Choroid plexus epithelial cell (primary cell): Measurements from ENCODE around the gene EEFSEC.

Experiments used
- DNase-seq: peaks from one replicate; pipeline ENCODE4 v3.0.0-alpha.2; 2010; ENCODE audit warnings: low read depth
- H3K4me3 ChIP-seq: 2 replicates; pipeline ENCODE4 v1.5.1; 2011; ENCODE audit warnings: low read depth, mild to moderate bottlenecking, control low read depth, low read length, moderate library complexity
- CTCF ChIP-seq: conservative IDR thresholded peaks from 2 replicates; pipeline ENCODE4 v1.5.1; 2011; ENCODE audit warnings: low read depth, mild to moderate bottlenecking, control low read depth, inconsistent platforms, low read length, moderate library complexity

The EEFSEC gene

GRCh38 chr3:128319107-128319506 lies 165.8 kb downstream of the EEFSEC start:
- no peak for TF ChIP-seq CTCF
- no peak for DNase-seq
- H3K4me3 ChIP-seq: no peak overlapping the region

GRCh38 chr3:128319741-128320141 lies 166.5 kb downstream of the EEFSEC start:
- no peak for TF ChIP-seq CTCF
- no peak for DNase-seq

GRCh38 chr3:128320551-128321340 lies 167.5 kb downstream of the EEFSEC start:
- H3K4me3 ChIP-seq: no peak overlapping the region
- TF ChIP-seq CTCF: no peak
- no peak for DNase-seq

More at GRCh38 chr3:128319741-128320141, 166.5 kb downstream of the EEFSEC start:
- H3K4me3 ChIP-seq: no peak overlapping the region

GRCh38 chr3:128321418-128321817 lies 168.1 kb downstream of the EEFSEC start:
- TF ChIP-seq CTCF: no peak
- DNase-seq: no peak
- no peak overlapping the region for H3K4me3 ChIP-seq

- TF ChIP-seq CTCF: peak; percentile 83
- H3K4me3 ChIP-seq: no peak overlapping the region
- DNase-seq: peak; percentile 69
Measured at GRCh38 chr3:128322030-128323022, 169.0 kb downstream of the EEFSEC start.

- no peak for TF ChIP-seq CTCF
- H3K4me3 ChIP-seq: no peak overlapping the region
- no peak for DNase-seq
Measured at GRCh38 chr3:128323206-128324081, 170.2 kb downstream of the EEFSEC start.
